Measurements from ENCODE around the gene ZFPM1.
"Not testable (repeated sequence)": the region's sequence is repeated elsewhere in the genome, so short reads cannot be mapped to it uniquely, and the experiment has no call there.

Gene ZFPM1

GRCh38 chr16:88453217-88453531 is at the start of gene ZFPM1:
TSS of gene ZFPM1 (plus strand) at chr16:88453280. CDS start at chr16:88453639, 359 bp downstream.
- DNase-seq = no peak

- no peak for DNase-seq
Measured at GRCh38 chr16:88403794-88404581, 49.1 kb upstream of the ZFPM1 start.

DNA sequence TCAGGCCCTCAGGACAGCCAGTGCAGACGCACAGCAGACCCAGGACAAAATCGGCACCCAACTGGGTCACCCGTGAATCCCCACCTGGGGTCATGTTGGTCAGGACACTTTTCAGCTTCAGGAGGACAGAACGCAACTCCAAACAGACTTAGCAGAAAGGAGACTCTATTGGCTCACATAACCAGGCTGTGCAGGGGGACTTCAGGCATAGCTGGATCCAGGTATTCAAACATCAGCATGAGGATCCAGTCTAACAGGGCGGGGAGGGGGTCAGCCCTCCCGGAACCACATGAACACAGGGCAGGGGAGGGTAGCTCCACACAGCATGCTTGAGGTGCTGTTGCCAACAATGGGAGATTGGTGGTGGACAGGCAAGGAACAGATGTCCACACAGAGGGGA is 48.3 kb upstream of the ZFPM1 start:
- DNase-seq = no peak

DNA sequence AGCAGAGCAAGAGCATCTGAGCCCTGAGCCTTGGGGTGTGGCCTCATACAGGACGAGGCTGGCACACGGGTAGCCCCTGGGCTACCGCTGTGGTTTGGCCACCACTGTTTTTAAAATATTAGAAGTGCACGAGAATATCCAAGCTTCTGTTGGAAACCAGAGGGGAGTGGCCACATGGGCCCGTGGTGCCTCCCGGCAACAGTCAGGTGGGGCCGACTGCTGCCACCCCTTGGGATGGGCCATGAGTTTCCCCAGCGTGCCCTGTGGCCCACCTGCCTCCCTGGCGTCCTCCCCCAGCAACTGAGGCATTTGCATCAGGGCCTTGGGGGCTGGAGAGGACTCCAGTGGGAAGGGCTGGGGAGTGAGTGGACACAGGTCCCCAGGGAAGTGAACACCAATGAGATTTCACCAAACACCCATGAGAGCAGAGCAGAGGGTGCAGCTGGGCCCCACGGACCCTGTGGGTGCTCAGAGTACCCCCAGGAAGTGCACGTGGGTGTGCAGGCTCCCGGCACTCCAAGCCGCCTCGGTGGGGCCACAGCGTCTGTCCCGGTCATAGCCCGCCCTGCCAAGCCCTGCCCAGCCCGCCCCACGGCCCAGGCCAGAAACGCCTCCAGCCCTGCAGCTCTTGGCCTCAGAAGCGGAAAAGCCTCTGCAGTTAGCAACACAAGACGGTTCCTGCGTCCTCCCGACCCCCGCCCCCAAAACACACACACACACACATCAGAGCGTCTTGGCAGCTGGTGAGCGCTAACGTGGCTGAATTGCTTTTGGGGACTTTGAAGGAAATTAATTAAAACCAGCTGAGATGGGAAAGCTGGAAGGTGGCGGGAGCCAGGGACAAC is 47.6 kb upstream of the ZFPM1 start:
- DNase-seq = no peak

- DNase-seq = no peak
Measured at GRCh38 chr16:88406096-88407041, 46.7 kb upstream of the ZFPM1 start.

DNA sequence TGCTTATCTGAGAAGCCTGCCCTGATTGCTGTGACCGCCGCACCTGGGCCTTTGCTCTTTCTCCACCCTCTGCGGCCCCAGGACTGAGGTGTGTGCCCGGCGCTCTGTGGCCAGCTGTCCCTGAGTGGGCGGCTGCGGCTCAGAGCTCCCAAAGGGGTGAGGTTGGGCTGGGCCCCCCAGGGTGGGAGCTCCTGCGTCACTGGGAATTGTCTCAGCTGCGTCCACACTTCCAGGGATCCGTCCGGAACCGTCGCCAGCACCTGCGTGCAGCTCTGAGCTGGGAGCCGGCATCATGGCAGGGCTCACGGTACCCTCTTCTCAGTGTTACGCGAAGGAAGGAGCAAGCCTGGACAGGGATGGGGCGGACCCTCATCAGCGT is 46.0 kb upstream of the ZFPM1 start:
- DNase-seq = no peak

GRCh38 chr16:88407807-88408206 is 45.3 kb upstream of the ZFPM1 start:
- no peak for DNase-seq

DNA sequence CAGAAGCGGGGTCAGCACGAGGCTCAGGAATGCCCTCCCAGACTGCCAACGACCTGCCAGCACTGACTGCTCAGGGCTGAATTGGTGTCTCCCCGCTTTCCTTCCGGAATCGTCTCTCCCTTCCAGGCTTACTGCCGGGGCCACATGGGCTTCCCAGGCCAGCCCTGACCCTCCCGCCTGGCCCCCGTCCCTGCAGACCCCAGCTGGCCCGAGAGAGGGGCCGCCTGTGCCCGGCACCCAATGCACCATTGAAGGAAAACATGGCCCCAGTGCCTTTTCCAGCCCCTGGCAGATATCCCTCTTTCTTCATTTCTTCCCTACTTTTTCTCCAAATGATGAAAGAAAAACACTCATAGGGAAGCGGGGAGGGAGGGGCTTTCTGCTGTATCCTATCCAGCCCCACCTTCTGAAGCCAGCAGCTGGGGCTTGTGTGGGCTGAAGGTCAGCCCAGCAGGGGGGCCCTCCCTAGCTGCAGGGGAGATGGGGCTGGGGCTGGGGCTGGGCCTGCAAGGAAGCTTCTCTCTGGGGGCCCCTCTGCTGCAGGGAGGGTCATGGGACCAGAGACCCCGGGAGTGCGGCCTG is 44.4 kb upstream of the ZFPM1 start:
- no peak for DNase-seq

DNA sequence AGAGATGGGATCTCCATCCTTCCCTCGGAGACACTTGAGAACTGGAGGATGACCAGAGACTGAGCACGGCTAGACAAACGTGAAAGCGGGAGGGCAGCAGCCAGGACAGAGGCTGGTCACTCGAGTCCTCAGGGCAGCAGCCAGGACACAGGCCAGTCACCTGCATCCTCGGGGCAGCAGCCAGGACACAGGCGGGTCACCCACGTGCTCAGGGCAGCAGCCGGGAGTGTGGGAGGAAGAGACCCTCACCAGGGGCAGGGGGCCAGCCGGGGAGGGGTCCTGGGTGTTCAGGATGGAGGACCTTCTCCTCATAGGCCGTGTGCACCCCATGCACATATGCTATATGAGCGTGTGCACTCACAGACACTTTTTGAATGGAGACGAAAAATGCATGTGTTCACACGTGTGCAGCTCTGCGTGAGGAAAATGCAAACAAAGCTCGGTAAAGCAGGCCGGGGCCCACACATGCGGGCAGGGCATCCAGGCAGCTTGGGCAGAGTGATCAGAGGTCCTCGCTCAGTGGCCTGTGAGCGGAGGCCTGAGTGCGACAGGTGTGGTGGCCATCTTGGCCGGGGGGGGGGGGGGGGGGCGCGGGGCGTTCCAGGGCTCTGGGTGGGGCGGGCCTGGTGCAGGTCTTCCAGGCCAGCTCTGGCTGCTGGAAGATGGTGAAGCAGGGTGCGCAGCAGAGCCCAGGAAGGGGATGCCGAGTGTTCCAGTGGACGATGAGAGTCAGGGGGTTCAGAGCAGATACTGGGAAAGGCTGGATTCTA is 43.6 kb upstream of the ZFPM1 start:
- no peak for DNase-seq

- not testable (repeated sequence) for DNase-seq
Measured at GRCh38 chr16:88410297-88410968, 42.6 kb upstream of the ZFPM1 start.

DNA sequence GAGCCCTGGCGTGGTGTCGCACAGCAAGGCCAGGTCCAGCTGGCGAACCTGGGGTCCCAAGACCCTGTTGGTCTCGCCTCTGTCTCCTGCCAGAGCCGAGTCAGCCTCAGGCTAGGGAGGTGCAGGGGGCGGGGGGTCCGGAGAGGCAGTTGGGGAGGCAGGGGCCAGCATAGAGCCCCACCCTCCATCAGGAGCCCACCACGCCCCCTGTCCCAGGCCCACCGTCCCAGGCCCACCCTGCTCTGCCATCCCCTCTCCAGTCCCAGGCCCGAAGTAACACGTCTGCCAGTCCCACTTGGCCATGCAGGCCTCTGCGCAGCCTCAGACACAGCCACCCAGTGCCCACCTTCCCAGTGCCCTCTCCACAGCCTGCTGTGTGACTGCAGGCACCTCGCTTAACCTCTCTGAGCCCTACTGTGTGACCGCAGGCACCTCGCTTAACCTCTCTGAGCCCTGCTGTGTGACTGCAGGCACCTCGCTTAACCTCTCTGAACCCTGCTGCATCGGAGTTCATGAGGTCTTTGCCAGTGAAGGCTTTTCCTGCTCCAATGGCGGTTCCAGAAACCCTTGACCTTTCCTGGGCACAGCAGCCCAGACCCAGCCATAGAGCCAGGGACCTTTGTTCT is 41.0 kb upstream of the ZFPM1 start:
- no peak for DNase-seq

GRCh38 chr16:88412766-88413165 is 40.3 kb upstream of the ZFPM1 start:
- no peak for DNase-seq

DNA sequence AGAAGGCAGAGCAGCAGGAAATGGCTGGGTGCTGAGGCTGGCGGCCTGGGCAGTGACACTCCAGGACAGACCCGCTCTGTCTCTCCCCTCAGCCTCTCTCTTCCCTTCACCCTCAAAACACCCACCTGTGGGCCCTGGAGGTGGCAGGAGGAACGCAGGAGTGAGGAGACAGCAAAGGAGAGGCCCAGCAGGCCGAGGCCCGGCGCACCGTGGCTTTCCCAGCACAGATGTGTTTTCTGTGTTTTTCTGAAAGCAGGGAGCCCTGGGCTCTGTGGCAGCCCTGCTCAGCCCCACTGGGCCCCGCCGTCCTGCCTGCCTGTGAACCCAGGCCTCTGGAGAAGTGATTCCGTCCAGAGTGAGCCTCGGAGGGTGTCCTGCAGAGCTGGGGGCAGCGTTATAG is 39.8 kb upstream of the ZFPM1 start:
- DNase-seq = no peak

- DNase-seq = no peak
Measured at GRCh38 chr16:88413631-88414030, 39.4 kb upstream of the ZFPM1 start.

GRCh38 chr16:88414521-88415380 is 38.3 kb upstream of the ZFPM1 start:
- no peak for DNase-seq

DNA sequence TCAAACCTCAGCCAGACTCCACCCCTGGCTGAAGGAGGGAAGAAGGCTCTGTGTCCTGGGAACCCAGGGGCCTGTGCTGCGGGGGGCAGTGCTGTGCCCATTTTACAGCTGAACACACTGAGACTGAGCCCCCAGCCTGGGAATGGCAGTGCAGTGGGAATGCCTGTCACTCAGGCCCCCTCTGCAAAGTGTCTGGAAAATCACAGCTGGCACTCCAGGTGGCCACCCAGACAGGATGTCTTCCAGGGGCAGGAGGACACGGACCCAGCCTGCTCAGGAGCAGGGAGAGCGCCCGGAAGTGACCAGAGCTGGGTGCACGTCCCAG is 37.7 kb upstream of the ZFPM1 start:
- no peak for DNase-seq

- DNase-seq = no peak
Measured at GRCh38 chr16:88415713-88416323, 37.3 kb upstream of the ZFPM1 start.

DNA sequence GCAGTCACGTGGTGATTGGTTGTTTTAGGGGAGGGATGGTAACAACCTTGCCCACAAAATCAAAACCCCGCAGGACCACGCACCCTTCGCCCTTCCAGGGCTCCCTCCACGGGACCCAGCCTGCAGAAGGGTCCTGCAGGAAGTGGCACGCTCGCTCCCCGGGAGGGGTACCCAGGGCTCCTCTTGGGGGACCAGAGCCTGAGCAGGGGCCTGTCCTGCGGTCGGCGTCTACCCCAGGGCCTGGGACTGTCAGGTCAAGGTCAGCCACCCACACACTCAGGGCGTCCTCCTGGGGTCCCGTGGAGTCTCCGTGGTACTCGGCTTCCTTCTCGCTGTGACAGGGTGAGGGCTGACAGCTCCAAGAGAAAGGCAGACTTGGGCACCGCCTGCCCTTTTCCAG is 36.4 kb upstream of the ZFPM1 start:
- DNase-seq = no peak

- no peak for DNase-seq
Measured at GRCh38 chr16:88417684-88418476, 35.2 kb upstream of the ZFPM1 start.
